Measurements from ENCODE around the gene POLR2A.
A peak's percentile ranks its signal among the peaks of the same experiment; 100 is the strongest.
"Not testable (repeated sequence)": the region's sequence is repeated elsewhere in the genome, so short reads cannot be mapped to it uniquely, and the experiment has no call there.

POLR2A gene

DNA sequence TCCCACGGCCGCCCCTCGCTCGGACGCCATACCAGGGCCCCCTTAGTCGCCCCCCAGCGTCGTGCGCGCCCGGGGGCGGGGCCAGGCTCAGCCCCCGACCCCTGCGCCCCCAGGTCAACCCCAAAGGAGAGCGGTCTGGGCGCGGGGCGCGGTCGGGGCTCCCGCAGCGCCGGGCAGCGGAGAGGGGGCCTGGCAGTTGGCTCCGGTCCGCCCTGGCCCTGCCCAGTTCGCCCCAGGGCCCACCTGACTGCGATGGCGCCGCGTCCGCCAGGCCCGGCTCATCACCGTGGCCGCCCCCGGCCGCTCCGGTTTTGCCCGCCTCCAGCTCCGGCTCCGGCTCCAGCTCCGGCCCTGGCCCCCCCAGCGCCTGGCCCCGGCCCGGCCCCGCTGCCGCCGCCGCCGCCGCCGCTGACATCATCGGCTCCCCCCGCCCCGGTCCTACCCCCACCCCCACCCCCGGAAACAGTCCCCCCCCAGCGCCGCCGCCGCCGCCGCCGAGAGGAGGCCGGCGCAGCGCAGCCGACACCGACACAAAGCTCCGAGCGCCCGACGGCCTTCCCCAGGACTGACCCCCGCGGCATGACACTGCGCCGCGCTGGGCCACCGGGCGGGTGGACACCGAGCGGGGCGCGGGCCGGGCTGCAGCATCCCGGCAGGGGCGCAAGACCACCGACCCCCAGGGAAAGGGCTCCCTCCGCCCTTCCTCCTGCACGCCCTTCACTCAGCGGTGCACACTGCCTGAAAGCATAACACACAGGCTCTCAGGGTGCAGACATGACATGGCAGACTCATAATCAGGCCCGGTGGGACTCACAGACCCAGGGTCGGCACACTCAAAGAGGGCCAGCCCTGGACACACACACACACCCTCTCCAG, 4.7 kb upstream of the POLR2A start, which contains the start of gene ZBTB4:
TSS of gene ZBTB4 (minus strand) at position 419 of the 876 bp plus-strand sequence. CDS start 12,830 bp downstream, outside the sequence.
- peak; percentile 56 for DNase-seq

DNA sequence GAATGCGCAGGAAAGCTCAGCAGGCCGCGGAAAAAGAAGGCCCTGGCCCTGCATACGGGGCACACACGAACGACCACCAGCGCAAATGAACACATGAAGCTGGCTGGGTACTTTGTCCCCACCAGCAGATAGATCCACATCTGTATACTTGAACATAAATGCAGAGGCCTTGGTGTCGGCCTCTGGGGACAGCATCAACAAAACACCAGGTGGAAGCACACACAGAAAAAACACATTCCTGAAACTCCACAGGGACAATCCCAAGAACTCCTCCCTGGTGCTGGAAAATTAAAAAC, 4.1 kb upstream of the POLR2A start:
- DNase-seq: no peak

DNA sequence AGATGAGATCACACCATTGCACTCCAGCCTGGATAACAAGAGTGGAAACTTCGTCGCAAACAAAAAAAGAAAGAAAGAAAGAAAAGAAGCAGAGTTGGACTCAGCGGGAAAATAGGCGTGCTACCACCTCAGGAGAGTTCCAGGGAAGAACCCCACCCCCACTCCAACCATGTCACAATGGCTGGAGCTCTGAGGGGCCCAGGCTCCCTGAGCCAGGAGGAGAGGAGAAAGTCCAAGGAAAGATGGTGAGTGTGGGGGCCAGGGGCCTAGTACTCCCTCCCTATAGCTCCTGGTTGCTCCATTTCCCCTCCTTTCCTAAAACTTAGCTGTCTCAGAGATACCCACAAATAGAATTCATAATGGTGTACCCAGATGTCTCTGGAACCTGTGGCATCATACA, 2.9 kb upstream of the POLR2A start, which contains the start of gene SLC35G6:
TSS of gene SLC35G6 (plus strand) at position 172 of the 400 bp plus-strand sequence. CDS start at position 243, 71 bp downstream.
- not testable (repeated sequence) for DNase-seq

DNA sequence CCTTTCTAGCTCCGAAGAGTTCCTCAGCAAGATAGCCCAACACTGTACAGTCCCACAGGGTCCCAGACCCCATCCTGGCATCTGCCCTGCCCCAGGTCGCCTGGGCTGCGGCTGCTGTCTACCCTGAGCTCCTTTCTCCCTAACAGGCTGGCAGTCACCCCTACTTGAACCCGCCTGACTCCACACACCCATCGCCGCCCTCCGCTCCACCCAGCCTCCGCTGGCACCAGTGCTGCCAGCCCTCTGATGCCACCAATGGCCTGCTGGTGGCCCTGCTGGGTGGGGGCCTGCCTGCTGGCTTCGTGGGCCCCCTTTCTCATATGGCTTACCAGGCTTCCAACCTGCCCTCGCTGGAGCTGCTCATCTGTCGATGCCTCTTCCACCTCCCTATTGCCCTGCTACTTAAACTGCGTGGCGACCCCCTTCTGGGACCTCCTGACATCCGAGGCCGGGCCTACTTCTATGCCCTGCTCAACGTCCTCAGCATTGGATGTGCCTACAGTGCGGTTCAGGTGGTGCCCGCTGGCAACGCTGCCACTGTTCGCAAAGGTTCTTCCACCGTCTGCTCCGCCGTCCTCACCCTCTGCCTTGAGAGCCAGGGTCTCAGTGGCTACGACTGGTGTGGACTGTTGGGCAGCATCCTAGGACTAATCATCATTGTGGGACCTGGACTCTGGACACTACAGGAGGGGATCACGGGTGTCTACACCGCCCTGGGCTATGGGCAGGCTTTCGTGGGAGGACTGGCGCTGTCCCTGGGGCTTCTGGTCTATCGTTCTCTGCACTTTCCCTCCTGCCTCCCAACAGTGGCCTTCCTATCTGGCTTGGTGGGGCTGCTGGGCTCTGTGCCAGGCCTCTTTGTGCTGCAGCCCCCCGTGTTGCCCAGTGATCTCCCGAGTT, 2.1 kb upstream of the POLR2A start:
- DNase-seq: not testable (repeated sequence)

DNA sequence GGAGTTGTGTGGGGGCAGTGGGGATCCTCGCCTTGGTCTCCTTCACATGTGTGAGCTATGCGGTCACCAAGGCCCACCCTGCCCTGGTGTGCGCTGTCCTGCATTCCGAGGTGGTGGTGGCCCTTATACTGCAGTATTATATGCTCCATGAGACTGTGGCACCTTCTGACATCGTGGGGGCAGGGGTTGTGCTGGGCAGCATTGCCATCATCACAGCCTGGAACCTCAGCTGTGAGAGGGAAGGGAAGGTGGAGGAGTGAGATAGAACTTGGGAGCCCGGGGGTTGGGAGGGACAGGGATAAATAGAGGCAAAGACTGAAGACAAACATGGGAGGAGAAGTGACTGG, 1.5 kb upstream of the POLR2A start:
- not testable (repeated sequence) for DNase-seq

DNA sequence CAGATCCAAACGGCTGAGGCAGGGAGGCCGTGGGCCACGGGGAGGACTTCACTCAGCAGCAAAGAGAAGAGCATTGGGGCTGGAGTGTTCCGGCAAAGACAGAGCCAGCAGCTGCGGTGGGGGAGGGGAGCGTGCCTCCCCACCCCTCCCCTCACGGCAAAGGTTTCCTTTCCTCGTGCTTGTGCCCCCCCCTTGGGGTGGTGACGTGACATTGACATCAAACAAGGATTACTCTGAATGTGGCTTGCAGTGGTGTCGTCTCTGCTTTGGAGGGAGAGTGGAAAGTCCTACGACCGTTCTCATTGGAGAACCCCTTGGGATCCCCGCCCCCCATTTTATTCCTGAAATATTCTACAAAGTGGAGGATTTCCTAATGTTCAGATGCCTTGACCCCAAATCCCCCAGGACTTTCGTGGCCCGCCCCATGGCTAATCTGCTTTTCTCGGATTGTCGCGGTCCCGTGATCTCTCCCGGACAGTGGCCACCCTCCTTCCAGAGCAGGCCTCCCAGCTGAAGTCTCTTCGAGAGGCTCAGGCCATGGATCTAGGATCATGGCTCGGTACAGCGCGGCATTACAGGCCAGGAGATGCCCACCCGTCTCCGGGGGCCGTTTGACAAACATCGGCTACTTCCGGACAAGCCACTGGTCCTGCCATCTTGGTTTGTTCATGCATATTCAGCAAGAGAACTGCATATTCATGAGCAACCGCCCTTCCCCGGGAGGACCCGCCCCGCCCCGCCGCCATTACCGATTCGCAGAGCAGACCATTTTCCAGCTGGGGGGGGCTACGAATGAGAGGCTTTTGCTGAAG, 705 bp upstream of the POLR2A start:
- peak; percentile 94 for DNase-seq

GRCh38 chr17:7484919-7485377, 782 bp downstream of the POLR2A start:
- no peak for DNase-seq

DNA sequence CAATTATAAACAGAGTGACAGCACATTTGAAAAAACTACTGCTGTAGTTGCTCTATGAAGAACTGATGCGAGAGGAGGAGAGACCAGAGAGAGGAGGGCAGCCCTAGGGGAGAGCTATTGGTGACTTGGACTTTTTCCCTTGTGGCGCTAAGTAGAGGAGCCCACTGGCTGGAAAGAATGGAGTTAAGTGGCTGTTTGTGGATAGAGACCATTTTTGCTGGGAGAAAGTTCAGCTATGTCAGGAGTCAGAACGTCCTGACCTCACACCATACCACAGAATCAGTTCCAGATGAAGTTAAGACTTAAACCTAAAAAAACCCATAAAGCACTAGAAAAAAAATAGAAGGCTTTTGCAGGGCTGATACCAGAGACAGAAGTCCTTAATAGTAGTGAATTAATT, 2.0 kb downstream of the POLR2A start:
- DNase-seq: no peak

GRCh38 chr17:7490144-7490543, 6.0 kb downstream of the POLR2A start:
- DNase-seq: no peak

- no peak for DNase-seq
Measured at GRCh38 chr17:7491583-7491982, 7.4 kb downstream of the POLR2A start.

DNA sequence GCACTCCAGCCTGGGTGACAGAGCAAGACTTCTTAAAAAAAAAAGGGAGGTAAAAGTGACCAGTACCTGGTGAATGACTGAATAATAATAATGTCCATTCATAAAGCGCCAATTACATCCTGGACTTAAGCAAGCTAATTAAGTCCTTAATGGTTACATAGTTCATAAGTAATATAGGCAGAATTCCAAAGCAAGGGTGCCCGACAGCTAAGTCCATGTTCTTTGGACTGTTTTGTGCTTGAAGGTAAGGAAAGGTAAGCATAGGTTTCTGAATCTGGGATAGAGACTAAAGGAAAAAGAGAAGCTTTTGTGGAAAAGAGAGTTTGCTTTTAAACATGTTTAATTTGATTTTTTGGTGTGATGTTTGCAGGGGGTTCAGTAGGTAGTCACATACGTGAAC, 9.8 kb downstream of the POLR2A start:
- no peak for DNase-seq

DNA sequence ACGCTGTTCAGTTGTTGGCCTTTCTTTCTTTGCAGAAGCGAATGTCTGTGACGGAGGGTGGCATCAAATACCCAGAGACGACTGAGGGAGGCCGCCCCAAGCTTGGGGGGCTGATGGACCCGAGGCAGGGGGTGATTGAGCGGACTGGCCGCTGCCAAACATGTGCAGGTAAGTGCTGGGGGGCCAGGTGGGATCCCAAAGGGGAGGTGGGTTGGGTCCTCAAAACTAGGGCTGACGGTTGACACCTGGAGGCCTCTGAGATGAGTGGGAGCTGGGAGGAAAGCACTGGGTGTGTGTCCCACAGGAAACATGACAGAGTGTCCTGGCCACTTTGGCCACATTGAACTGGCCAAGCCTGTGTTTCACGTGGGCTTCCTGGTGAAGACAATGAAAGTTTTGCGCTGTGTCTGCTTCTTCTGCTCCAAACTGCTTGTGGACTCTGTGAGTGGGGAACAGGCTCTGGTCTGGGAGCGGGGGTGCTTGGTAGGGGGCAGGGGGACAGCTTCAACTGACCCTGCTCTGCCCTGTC, 11.8 kb downstream of the POLR2A start:
- DNase-seq: no peak

- DNase-seq: no peak
Measured at GRCh38 chr17:7496470-7497183, 12.5 kb downstream of the POLR2A start.

GRCh38 chr17:7497228-7497627, 13.1 kb downstream of the POLR2A start:
- DNase-seq: no peak

DNA sequence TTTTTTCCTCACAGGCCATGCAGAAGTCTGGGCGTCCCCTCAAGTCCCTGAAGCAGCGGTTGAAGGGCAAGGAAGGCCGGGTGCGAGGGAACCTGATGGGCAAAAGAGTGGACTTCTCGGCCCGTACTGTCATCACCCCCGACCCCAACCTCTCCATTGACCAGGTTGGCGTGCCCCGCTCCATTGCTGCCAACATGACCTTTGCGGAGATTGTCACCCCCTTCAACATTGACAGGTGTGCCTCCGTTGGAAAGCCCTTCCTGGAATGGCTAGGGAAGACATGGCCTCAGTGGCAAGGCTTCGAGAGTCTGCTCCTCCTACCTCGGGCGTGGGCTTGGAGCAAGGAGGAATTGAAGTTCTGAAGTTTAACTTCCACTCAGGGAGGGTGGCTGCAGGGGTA, 13.5 kb downstream of the POLR2A start:
- no peak for DNase-seq

GRCh38 chr17:7499161-7499560, 15.0 kb downstream of the POLR2A start:
- DNase-seq: no peak

DNA sequence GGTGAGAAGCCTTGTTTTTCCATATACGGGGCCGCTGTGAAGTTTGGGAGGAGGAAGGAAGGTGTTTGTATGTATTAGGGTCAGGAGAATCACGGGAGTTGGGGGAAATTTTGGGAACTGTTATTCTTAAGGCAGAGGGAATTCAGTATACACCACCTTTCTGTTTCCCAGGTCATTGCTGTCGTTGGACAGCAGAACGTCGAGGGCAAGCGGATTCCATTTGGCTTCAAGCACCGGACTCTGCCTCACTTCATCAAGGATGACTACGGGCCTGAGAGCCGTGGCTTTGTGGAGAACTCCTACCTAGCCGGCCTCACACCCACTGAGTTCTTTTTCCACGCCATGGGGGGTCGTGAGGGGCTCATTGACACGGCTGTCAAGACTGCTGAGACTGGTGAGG, 17.6 kb downstream of the POLR2A start:
- no peak for DNase-seq

DNA sequence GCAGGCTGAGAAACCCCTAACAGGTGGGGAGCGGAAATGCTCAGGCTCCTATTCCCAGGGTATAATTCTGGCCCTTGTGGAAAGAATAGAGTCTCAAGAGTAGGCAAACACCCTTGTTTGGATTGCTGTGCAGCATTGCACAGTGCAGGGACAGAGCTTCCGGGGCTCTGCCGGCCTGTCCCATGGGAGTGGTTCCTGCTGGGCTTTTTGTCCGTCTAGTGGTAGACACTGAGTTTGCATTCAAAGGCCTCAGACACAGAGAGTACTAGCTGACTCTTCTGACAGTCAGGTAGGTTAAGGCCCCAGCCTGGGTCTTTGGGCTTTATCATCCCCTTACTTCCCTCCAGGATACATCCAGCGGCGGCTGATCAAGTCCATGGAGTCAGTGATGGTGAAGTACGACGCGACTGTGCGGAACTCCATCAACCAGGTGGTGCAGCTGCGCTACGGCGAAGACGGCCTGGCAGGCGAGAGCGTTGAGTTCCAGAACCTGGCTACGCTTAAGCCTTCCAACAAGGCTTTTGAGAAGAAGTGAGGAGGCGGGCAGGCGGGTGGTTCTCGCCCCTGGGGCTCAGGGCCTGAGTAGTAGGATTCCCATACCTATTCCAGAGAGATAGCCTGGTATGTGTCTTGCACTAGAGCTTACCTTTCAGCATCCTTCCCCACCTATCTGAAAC, 18.1 kb downstream of the POLR2A start:
- DNase-seq: no peak

DNA sequence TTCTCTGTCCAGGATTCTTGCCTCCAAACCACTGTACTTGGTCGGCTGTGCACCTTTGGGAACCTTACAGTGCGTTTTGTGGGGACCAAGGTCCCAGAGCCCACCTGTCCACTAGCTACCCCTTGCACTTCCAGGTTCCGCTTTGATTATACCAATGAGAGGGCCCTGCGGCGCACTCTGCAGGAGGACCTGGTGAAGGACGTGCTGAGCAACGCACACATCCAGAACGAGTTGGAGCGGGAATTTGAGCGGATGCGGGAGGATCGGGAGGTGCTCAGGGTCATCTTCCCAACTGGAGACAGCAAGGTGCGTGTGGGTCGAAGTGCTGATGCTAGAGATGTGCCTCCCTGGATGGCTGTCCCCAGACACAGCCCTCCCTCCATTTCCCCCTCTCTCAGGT, 18.8 kb downstream of the POLR2A start:
- DNase-seq: no peak

- no peak for DNase-seq
Measured at GRCh38 chr17:7503521-7503920, 19.4 kb downstream of the POLR2A start.

DNA sequence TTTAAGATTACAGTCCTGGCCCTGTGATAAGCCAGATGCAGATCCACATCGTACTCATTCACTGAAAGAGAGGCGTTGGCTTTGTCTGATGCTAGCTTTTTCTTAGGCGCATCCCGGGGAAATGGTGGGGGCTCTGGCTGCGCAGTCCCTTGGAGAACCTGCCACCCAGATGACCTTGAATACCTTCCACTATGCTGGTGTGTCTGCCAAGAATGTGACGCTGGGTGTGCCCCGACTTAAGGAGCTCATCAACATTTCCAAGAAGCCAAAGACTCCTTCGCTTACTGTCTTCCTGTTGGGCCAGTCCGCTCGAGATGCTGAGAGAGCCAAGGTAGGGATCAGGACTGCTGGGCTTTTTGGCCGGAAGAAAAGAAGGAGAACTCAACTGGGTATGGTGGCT, 24.0 kb downstream of the POLR2A start:
- DNase-seq: no peak

Data from activated CD4-positive, alpha-beta T cell treated with anti-CD3 and anti-CD28 coated beads, Interleukin-2, Interleukin-6, amounts not matched to agents 100 ng/mL and 50 ng/mL, durations not matched to agents 16 hours and 8 hours (primary cell).